ENCODE measurements around the gene CAMSAP3. TPM values are rescaled to one million over a fixed set of nuclear protein-coding genes. Genes with fewer than 3 reads are reported as not detected.

Gene CAMSAP3
- total RNA-seq, 1 donor from 2014 or later = 4.1 TPM

- H3K9ac ChIP-seq (ENCODE audit: low read length) = no peak overlapping the region
- Mint-ChIP-seq H3K4me1 (ENCODE audit: low read depth, unreplicated experiment) (peaks cover 4% of the 10 kb centered on the region), H3K27me3 (ENCODE audit: low read depth, unreplicated experiment) (no peaks in the 10 kb centered on the region), H3K27ac (ENCODE audit: unreplicated experiment) (no peak overlapping the region), H3K4me3 (ENCODE audit: unreplicated experiment) (no peak overlapping the region), H3K9me3 (ENCODE audit: unreplicated experiment) (no peaks in the 10 kb centered on the region), H3K36me3 (ENCODE audit: low read depth, unreplicated experiment) (peaks cover 18% of the 10 kb centered on the region)
- peaks cover 4% of the 10 kb centered on the region for H3K36me3 ChIP-seq (ENCODE audit: insufficient read depth, low read length)
- FAIRE-seq (no peak), DNase-seq (ENCODE audit: low read depth) (no peak)
- no peaks in the 10 kb centered on the region for H3K27me3 ChIP-seq (ENCODE audit: insufficient read depth, low read length)
- H4K20me1 ChIP-seq (ENCODE audit: insufficient read depth, low read length) = no peaks in the 10 kb centered on the region
- no peaks in the 10 kb centered on the region for H3K4me1 ChIP-seq (ENCODE audit: insufficient read depth, low read length)
- H3K79me2 ChIP-seq (ENCODE audit: insufficient read depth, low read length) = no peaks in the 10 kb centered on the region
- no peaks in the 10 kb centered on the region for H3K9me3 ChIP-seq (ENCODE audit: insufficient read depth, low read depth, low read length)
- no peak overlapping the region for H3K27ac ChIP-seq (ENCODE audit: low read depth, low read length)
- no peak overlapping the region for H2AFZ ChIP-seq (ENCODE audit: low read depth, low read length)
- TF ChIP-seq CTCF (IDR thresholded peaks at IDR 0.05; ENCODE audit: insufficient read depth, low read depth, low read length) = no peak
- TF ChIP-seq EZH2 (IDR thresholded peaks at IDR 0.05; ENCODE audit: insufficient read depth, low read length) = no peak
- H3K4me3 ChIP-seq (ENCODE audit: insufficient read depth, low read depth, low read length) = no peak overlapping the region
- H3K4me2 ChIP-seq (ENCODE audit: low read length) = no peak overlapping the region
Measured at GRCh38 chr19:7618348-7618747, 22.7 kb downstream of the CAMSAP3 start.

GRCh38 chr19:7618771-7619510 is 23.3 kb downstream of the CAMSAP3 start:
- no peak for FAIRE-seq
- TF ChIP-seq CTCF (IDR thresholded peaks at IDR 0.05; ENCODE audit: insufficient read depth, low read depth, low read length) (no peak), EZH2 (IDR thresholded peaks at IDR 0.05; ENCODE audit: insufficient read depth, low read length) (no peak)
- no peak overlapping the region for H3K27ac ChIP-seq (ENCODE audit: low read depth, low read length)
- H3K27me3 ChIP-seq (ENCODE audit: insufficient read depth, low read length) = no peaks in the 10 kb centered on the region
- peaks cover 4% of the 10 kb centered on the region for H3K36me3 ChIP-seq (ENCODE audit: insufficient read depth, low read length)
- no peaks in the 10 kb centered on the region for H3K4me1 ChIP-seq (ENCODE audit: insufficient read depth, low read length)
- no peak overlapping the region for H2AFZ ChIP-seq (ENCODE audit: low read depth, low read length)
- Mint-ChIP-seq H3K4me3 (ENCODE audit: unreplicated experiment) (no peak overlapping the region), H3K9me3 (ENCODE audit: unreplicated experiment) (no peaks in the 10 kb centered on the region), H3K36me3 (ENCODE audit: low read depth, unreplicated experiment) (peaks cover 18% of the 10 kb centered on the region), H3K4me1 (ENCODE audit: low read depth, unreplicated experiment) (peaks cover 4% of the 10 kb centered on the region), H3K27ac (ENCODE audit: unreplicated experiment) (no peak overlapping the region), H3K27me3 (ENCODE audit: low read depth, unreplicated experiment) (no peaks in the 10 kb centered on the region)
- no peak overlapping the region for H3K4me3 ChIP-seq (ENCODE audit: insufficient read depth, low read depth, low read length)
- H3K4me2 ChIP-seq (ENCODE audit: low read length) = no peak overlapping the region
- no peaks in the 10 kb centered on the region for H3K9me3 ChIP-seq (ENCODE audit: insufficient read depth, low read depth, low read length)
- H3K79me2 ChIP-seq (ENCODE audit: insufficient read depth, low read length) = no peaks in the 10 kb centered on the region
- no peak for DNase-seq (ENCODE audit: low read depth)
- no peaks in the 10 kb centered on the region for H4K20me1 ChIP-seq (ENCODE audit: insufficient read depth, low read length)
- H3K9ac ChIP-seq (ENCODE audit: low read length) = no peak overlapping the region

Measured in astrocyte (in vitro differentiated cells and primary cell).